ENCODE data around the gene SLC15A4.

DNA sequence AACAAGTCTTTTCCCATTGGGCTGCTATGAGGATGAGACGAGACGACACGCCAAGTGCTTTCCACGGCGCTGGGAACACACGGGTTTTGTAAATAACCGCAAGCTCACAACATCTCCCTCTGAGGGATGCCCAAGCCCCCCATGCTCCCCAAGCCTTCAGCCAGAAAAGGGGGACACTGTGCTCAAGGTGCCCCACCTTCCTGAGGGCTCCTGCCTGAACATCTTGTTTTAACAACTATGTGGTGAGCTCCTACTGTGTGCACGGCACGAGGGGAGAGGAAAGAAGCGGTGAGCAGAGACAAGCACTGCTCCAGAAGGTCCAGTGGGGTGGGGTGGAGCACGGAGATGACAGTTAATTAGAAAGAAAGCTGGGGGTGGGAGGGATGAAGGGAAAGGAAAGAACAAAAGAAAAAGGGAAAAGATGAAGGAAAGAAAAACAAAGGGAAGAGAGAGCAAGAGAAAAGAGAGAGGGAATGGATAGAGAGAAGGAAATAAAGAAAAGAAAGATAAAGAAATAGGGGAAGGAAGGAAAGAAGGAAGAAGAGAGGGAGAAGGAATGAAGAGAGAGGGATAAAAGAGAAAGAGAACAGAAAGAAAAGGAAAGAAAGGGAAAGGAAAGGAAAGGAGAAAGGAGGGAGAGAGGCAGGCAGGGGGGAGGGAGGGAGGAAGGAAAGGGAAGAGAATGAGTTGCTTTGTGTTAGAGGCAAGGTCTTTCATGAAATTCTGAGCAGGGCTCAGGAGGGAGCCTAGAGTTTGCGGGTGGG lies 56.8 kb downstream of the SLC15A4 start:
- TF ChIP-seq, protein P1, sequence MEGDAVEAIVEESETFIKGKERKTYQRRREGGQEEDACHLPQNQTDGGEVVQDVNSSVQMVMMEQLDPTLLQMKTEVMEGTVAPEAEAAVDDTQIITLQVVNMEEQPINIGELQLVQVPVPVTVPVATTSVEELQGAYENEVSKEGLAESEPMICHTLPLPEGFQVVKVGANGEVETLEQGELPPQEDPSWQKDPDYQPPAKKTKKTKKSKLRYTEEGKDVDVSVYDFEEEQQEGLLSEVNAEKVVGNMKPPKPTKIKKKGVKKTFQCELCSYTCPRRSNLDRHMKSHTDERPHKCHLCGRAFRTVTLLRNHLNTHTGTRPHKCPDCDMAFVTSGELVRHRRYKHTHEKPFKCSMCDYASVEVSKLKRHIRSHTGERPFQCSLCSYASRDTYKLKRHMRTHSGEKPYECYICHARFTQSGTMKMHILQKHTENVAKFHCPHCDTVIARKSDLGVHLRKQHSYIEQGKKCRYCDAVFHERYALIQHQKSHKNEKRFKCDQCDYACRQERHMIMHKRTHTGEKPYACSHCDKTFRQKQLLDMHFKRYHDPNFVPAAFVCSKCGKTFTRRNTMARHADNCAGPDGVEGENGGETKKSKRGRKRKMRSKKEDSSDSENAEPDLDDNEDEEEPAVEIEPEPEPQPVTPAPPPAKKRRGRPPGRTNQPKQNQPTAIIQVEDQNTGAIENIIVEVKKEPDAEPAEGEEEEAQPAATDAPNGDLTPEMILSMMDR (IDR thresholded peaks at IDR 0.05) = no peak
- no peak for TF ChIP-seq POLR2A (IDR thresholded peaks at IDR 0.05)
- TF ChIP-seq POLR2AphosphoS5 (IDR thresholded peaks at IDR 0.05) = no peak
- no peak for TF ChIP-seq EP300 (IDR thresholded peaks at IDR 0.05)

Data from stomach (tissue), 4 donors.